Measurements from ENCODE around the gene TCP11.

Gene TCP11

GRCh38 chr6:35070111-35070510 lies 71.0 kb downstream of the TCP11 start:
- TF ChIP-seq CTCF (IDR thresholded peaks at IDR 0.05; ENCODE audit: low read depth, low read length), result no peak
- in situ Hi-C loops (cut with HindIII; ENCODE audit: low sequenced_read_pairs), result no loop called here
- no peak for DNase-seq (ENCODE audit: low read depth, low spot score)
- H3K4me3 ChIP-seq (ENCODE audit: low read depth, low read length), result no peak overlapping the region

- TF ChIP-seq CTCF (IDR thresholded peaks at IDR 0.05; ENCODE audit: low read depth, low read length), result no peak
- H3K4me3 ChIP-seq (ENCODE audit: low read depth, low read length), result no peak overlapping the region
- in situ Hi-C loops (cut with HindIII; ENCODE audit: low sequenced_read_pairs), result no loop called here
- no peak for DNase-seq (ENCODE audit: low read depth, low spot score)
Measured at GRCh38 chr6:35069262-35069661, 71.9 kb downstream of the TCP11 start.

GRCh38 chr6:35068644-35069043 lies 72.5 kb downstream of the TCP11 start:
- in situ Hi-C loops (cut with HindIII; ENCODE audit: low sequenced_read_pairs), result no loop called here
- no peak for TF ChIP-seq CTCF (IDR thresholded peaks at IDR 0.05; ENCODE audit: low read depth, low read length)

GRCh38 chr6:35068206-35068605 lies 72.9 kb downstream of the TCP11 start:
- H3K4me3 ChIP-seq (ENCODE audit: low read depth, low read length), result no peak overlapping the region
- TF ChIP-seq CTCF (IDR thresholded peaks at IDR 0.05; ENCODE audit: low read depth, low read length), result no peak
- in situ Hi-C loops (cut with HindIII; ENCODE audit: low sequenced_read_pairs), result no loop called here
- DNase-seq (ENCODE audit: low read depth, low spot score), result no peak

More at GRCh38 chr6:35068644-35069043, 72.5 kb downstream of the TCP11 start:
- no peak overlapping the region for H3K4me3 ChIP-seq (ENCODE audit: low read depth, low read length)
- DNase-seq (ENCODE audit: low read depth, low spot score), result no peak

Data from astrocyte of the spinal cord (primary cell).